Measurements from ENCODE around the gene C10orf90. TPM values are rescaled to one million over a fixed set of nuclear protein-coding genes. Genes with fewer than 3 reads are reported as not detected.

C10orf90 gene
- total and polyA plus RNA-seq, 2 of the 8 experiments (the other 6 are each of a cell fraction or from before 2014, with no cell fraction given) = 0.21 TPM; not detected in 1

DNA sequence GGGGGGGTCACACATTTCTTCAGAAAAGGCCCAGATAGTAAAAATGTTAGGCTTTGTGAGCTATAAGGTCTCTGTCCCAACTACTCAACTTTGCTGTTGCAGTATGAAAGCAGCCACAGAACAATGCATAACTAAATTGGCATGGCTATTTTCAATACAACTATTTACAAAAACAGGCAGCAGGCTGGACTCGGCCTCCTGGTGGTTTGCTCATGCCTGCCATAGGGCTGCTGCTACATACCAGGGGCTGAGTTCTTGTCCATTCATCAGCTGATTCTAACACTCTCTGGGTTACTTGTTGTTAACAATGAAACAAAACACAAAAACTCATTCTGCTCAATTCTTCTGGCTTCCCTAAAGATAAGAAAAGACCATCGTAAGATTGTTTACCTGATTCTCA is 172.8 kb downstream of the C10orf90 start (continued):
- TF ChIP-seq RBBP5 (IDR thresholded peaks at IDR 0.05; ENCODE audit: borderline replicate concordance, low read depth, low read length) = no peak
- TF ChIP-seq HDAC2 (IDR thresholded peaks at IDR 0.05; ENCODE audit: borderline replicate concordance in 1 of 2, low read depth in 2 of 2, low read length in 2 of 2) = no peak

Data from H1 (cell line).